Measurements from ENCODE around the gene PCDHA4.

Gene PCDHA4

GRCh38 chr5:140862441-140863295 is 55.8 kb downstream of the PCDHA4 start:
- DNase-seq, result no peak
